ENCODE data around the gene SUSD4. TPM values are rescaled to one million over a fixed set of nuclear protein-coding genes. Genes with fewer than 3 reads are reported as not detected.

The SUSD4 gene
- total RNA-seq, 1 experiment from 2014 or later, result 3.2 TPM

GRCh38 chr1:223331301-223331700, 32.7 kb downstream of the SUSD4 start:
- H3K9me3 ChIP-seq (ENCODE audit: insufficient read depth, low read depth), result no peaks in the 10 kb centered on the region
- no peaks in the 10 kb centered on the region for H4K20me1 ChIP-seq (ENCODE audit: insufficient read depth)
- H3K27me3 ChIP-seq (ENCODE audit: insufficient read depth, low read depth), result 0 out of 2 replicates have a peak, but pooled peaks cover 6% of the 10 kb centered on the region
- no peak for TF ChIP-seq CTCF (conservative IDR thresholded peaks at IDR 0.05)
- DNase-seq, result no peak
- ChIA-PET POLR2A (ENCODE audit: unreplicated experiment) (no interaction called here), CTCF (no interaction called here)
- BruUV-seq (replicated peaks), result no TSS peak
- no peaks in the 10 kb centered on the region for H3K79me2 ChIP-seq (ENCODE audit: low read depth)
- H3K27ac ChIP-seq, result no peak overlapping the region
- no peaks in the 10 kb centered on the region for H3K36me3 ChIP-seq (ENCODE audit: low read depth)
- H3K4me2 ChIP-seq, result 0 out of 2 replicates have a peak overlapping the region, but pooled peaks have one; percentile 34
- no peak overlapping the region for H2AFZ ChIP-seq
- no peaks in the 10 kb centered on the region for H3F3A ChIP-seq (ENCODE audit: insufficient read depth, low read depth)
- peaks cover 9% of the 10 kb centered on the region for H3K4me1 ChIP-seq (replicated peaks; ENCODE audit: insufficient read depth)
- H3K4me3 ChIP-seq, result no peak overlapping the region
- H3K9me2 ChIP-seq (ENCODE audit: insufficient read depth), result no peaks in the 10 kb centered on the region
- intact Hi-C loops (cut with micrococcal nuclease; ENCODE audit: unreplicated experiment), result no loop called here

- no peak overlapping the region for H3K27ac ChIP-seq
- H4K20me1 ChIP-seq (ENCODE audit: insufficient read depth), result no peaks in the 10 kb centered on the region
- no peak for DNase-seq
- intact Hi-C loops (cut with micrococcal nuclease; ENCODE audit: unreplicated experiment), result no loop called here
- H3K36me3 ChIP-seq (ENCODE audit: low read depth), result no peaks in the 10 kb centered on the region
- H3K4me3 ChIP-seq, result no peak overlapping the region
- no peak for TF ChIP-seq CTCF (conservative IDR thresholded peaks at IDR 0.05)
- no peak for TF ChIP-seq EZH2 (IDR thresholded peaks at IDR 0.05; ENCODE audit: low read depth)
- H3K79me2 ChIP-seq (ENCODE audit: low read depth), result no peaks in the 10 kb centered on the region
- no peaks in the 10 kb centered on the region for H3K9me3 ChIP-seq (ENCODE audit: insufficient read depth, low read depth)
- H3K9me2 ChIP-seq (ENCODE audit: insufficient read depth), result no peaks in the 10 kb centered on the region
- BruUV-seq (replicated peaks), result no TSS peak
- H3K4me1 ChIP-seq (replicated peaks; ENCODE audit: insufficient read depth), result peaks cover 9% of the 10 kb centered on the region
- no peak overlapping the region for H2AFZ ChIP-seq
- no peaks in the 10 kb centered on the region for H3F3A ChIP-seq (ENCODE audit: insufficient read depth, low read depth)
- H3K27me3 ChIP-seq (ENCODE audit: insufficient read depth, low read depth), result 0 out of 2 replicates have a peak, but pooled peaks cover 3% of the 10 kb centered on the region
- no peak overlapping the region for H3K4me2 ChIP-seq
- POLR2A ChIA-PET (ENCODE audit: unreplicated experiment), result no interaction called here
- CTCF ChIA-PET, result no interaction called here
Observed at GRCh38 chr1:223330466-223330865, 33.5 kb downstream of the SUSD4 start.

- DNase-seq, result no peak
- no peaks in the 10 kb centered on the region for H3K79me2 ChIP-seq (ENCODE audit: low read depth)
- POLR2A ChIA-PET (ENCODE audit: unreplicated experiment), result no interaction called here
- no peak overlapping the region for H3K27ac ChIP-seq
- intact Hi-C loops (cut with micrococcal nuclease; ENCODE audit: unreplicated experiment), result no loop called here
- no peak overlapping the region for H2AFZ ChIP-seq
- H3F3A ChIP-seq (ENCODE audit: insufficient read depth, low read depth), result no peaks in the 10 kb centered on the region
- CTCF ChIA-PET, result no interaction called here
- H3K4me1 ChIP-seq (replicated peaks; ENCODE audit: insufficient read depth), result peaks cover 9% of the 10 kb centered on the region
- no peak overlapping the region for H3K4me2 ChIP-seq
- H3K9me2 ChIP-seq (ENCODE audit: insufficient read depth), result no peaks in the 10 kb centered on the region
- BruUV-seq (replicated peaks), result no TSS peak
- no peaks in the 10 kb centered on the region for H3K36me3 ChIP-seq (ENCODE audit: low read depth)
- H3K27me3 ChIP-seq (ENCODE audit: insufficient read depth, low read depth), result no peaks in the 10 kb centered on the region
- H4K20me1 ChIP-seq (ENCODE audit: insufficient read depth), result no peaks in the 10 kb centered on the region
- no peaks in the 10 kb centered on the region for H3K9me3 ChIP-seq (ENCODE audit: insufficient read depth, low read depth)
- no peak overlapping the region for H3K4me3 ChIP-seq
- TF ChIP-seq EZH2 (IDR thresholded peaks at IDR 0.05; ENCODE audit: low read depth) (no peak), CTCF (conservative IDR thresholded peaks at IDR 0.05) (no peak)
Observed at GRCh38 chr1:223329664-223330415, 34.1 kb downstream of the SUSD4 start.

All from PC-9 (cell line).